ENCODE data around the gene MOV10. TPM values are rescaled to one million over a fixed set of nuclear protein-coding genes. Genes with fewer than 3 reads are reported as not detected.

The MOV10 gene
- total RNA-seq, 2 donors from 2014 or later, result 47.0 to 169 TPM

GRCh38 chr1:112744009-112744578 is 69.6 kb downstream of the MOV10 start:
- no peak overlapping the region for H3K27ac ChIP-seq
- H3K9me3 ChIP-seq, result no peaks in the 10 kb centered on the region
- intact Hi-C loops (cut with DNase I), result no loop called here
- TF ChIP-seq POLR2A (IDR thresholded peaks at IDR 0.05) (no peak), CTCF (IDR thresholded peaks at IDR 0.05) (peak in 2 of 4 experiments; percentile 10 to 32)
- H3K27me3 ChIP-seq (replicated peaks; ENCODE audit: insufficient read depth), result peaks cover 6% of the 10 kb centered on the region
- DNase-seq (ENCODE audit: low spot score), result no peak
- H3K4me1 ChIP-seq (replicated peaks), result no peaks in the 10 kb centered on the region
- 9% methylated on average over 51 of the region's 58 CpGs for WGBS
- no peaks in the 10 kb centered on the region for H3K36me3 ChIP-seq
- peak overlapping the region in 1 of 2 donors; percentile 3 for H3K4me3 ChIP-seq

GRCh38 chr1:112748396-112748795 is 73.9 kb downstream of the MOV10 start:
- Histone ChIP-seq H3K9me3 (no peaks in the 10 kb centered on the region), H3K27ac (no peak overlapping the region), H3K4me1 (replicated peaks) (no peaks in the 10 kb centered on the region), H3K27me3 (replicated peaks; ENCODE audit: insufficient read depth) (peaks cover 6% of the 10 kb centered on the region), H3K4me3 (no peak overlapping the region), H3K36me3 (no peaks in the 10 kb centered on the region)
- 92% methylated on average over 12 of the region's 12 CpGs for WGBS
- TF ChIP-seq POLR2A (IDR thresholded peaks at IDR 0.05) (no peak), POLR2AphosphoS5 (IDR thresholded peaks at IDR 0.05) (no peak), CTCF (IDR thresholded peaks at IDR 0.05) (no peak)
- intact Hi-C loops (cut with DNase I), result no loop called here
- DNase-seq (ENCODE audit: low spot score), result no peak

Small RNAs within 50 kb of the gene (small RNA-seq; reads per million reads assigned to genes)
- gene RNU7-70P, result 0 reads per million in 2 donors

Other genes starting within 250 kb of the MOV10 start
- gene WNT2B, start 165.7 kb upstream of the MOV10 start, total RNA-seq, result 10 to 100 TPM in 1 of 2 donors, 1 to 10 TPM in 1; 3.2 to 19.7 TPM
- gene ST7L, start 55.5 kb upstream of the MOV10 start, total RNA-seq, result 10 to 100 TPM; 22.7 to 28.4 TPM
- 100 to 1,000 TPM in 1 of 2 donors, 10 to 100 TPM in 1; 87.4 to 104 TPM for gene CAPZA1, start 54.8 kb upstream of the MOV10 start, total RNA-seq
- 100 to 1,000 TPM; 272 to 373 TPM for gene RHOC, start 32.5 kb downstream of the MOV10 start, total RNA-seq
- 10 to 100 TPM in 1 of 2 donors, 1 to 10 TPM in 1; 2.0 to 16.8 TPM for gene PPM1J, start 40.7 kb downstream of the MOV10 start, total RNA-seq